DMS53 treated with DMSO at 0.1 percent for 48 hours (cell line): ENCODE data around the gene LSAMP.
"Not testable (repeated sequence)": the region's sequence is repeated elsewhere in the genome, so short reads cannot be mapped to it uniquely, and the experiment has no call there.

Source experiments
- DNase-seq: peaks from one replicate; lab custom pipeline; 2025; ENCODE audit not compliant: unreplicated experiment; lab: John Stamatoyannopoulos, UW

Gene LSAMP

GRCh38 chr3:115857518-115858136 is 587.7 kb downstream of the LSAMP start:
- DNase-seq = no peak

- no peak for DNase-seq
Observed at GRCh38 chr3:115855911-115856310, 589.4 kb downstream of the LSAMP start.

- DNase-seq = no peak
Observed at GRCh38 chr3:115853104-115853503, 592.2 kb downstream of the LSAMP start.

- DNase-seq = no peak
Observed at GRCh38 chr3:115852278-115852677, 593.0 kb downstream of the LSAMP start.

- DNase-seq = no peak
Observed at GRCh38 chr3:115851571-115851970, 593.7 kb downstream of the LSAMP start.

- DNase-seq = no peak
Observed at GRCh38 chr3:115848641-115849040, 596.6 kb downstream of the LSAMP start.

GRCh38 chr3:115845986-115846385 is 599.3 kb downstream of the LSAMP start:
- DNase-seq = no peak

GRCh38 chr3:115844729-115845128 is 600.6 kb downstream of the LSAMP start:
- DNase-seq = not testable (repeated sequence)

- peak; percentile 90 for DNase-seq
Observed at GRCh38 chr3:115843206-115843605, 602.1 kb downstream of the LSAMP start.

GRCh38 chr3:115839246-115839645 is 606.0 kb downstream of the LSAMP start:
- no peak for DNase-seq

GRCh38 chr3:115838786-115839185 is 606.5 kb downstream of the LSAMP start:
- no peak for DNase-seq

- peak; percentile 2 for DNase-seq
Observed at GRCh38 chr3:115836944-115837343, 608.3 kb downstream of the LSAMP start.

- DNase-seq = no peak
Observed at GRCh38 chr3:115835946-115836345, 609.3 kb downstream of the LSAMP start.

- DNase-seq = no peak
Observed at GRCh38 chr3:115834068-115834467, 611.2 kb downstream of the LSAMP start.

GRCh38 chr3:115833074-115833473 is 612.2 kb downstream of the LSAMP start:
- no peak for DNase-seq

- DNase-seq = no peak
Observed at GRCh38 chr3:115832265-115832664, 613.0 kb downstream of the LSAMP start.

- no peak for DNase-seq
Observed at GRCh38 chr3:115831864-115832263, 613.4 kb downstream of the LSAMP start.

GRCh38 chr3:115830764-115831395 is 614.4 kb downstream of the LSAMP start:
- no peak for DNase-seq

- no peak for DNase-seq
Observed at GRCh38 chr3:115828401-115828800, 616.9 kb downstream of the LSAMP start.

GRCh38 chr3:115827495-115827894 is 617.8 kb downstream of the LSAMP start:
- no peak for DNase-seq

- no peak for DNase-seq
Observed at GRCh38 chr3:115825046-115825445, 620.2 kb downstream of the LSAMP start.

GRCh38 chr3:115823083-115823482 is 622.2 kb downstream of the LSAMP start:
- no peak for DNase-seq

GRCh38 chr3:115822579-115822978 is 622.7 kb downstream of the LSAMP start:
- peak; percentile 4 for DNase-seq
